HG03354 (cell line): ENCODE data around the gene UST.
A peak's percentile ranks its signal among the peaks of the same experiment; 100 is the strongest.

Source experiments
- ATAC-seq: cut with Tn5 transposase; IDR thresholded peaks from one replicate; pipeline ENCODE4 v1.9.1; 2021; ENCODE audit warnings: mild to moderate bottlenecking; ENCODE audit not compliant: unreplicated experiment, poor library complexity, severe bottlenecking

UST gene

GRCh38 chr6:148746363-148747144 lies at the start of gene UST:
TSS of gene UST (plus strand) at chr6:148747030. CDS start at chr6:148747431, 401 bp downstream.
- peak; percentile 51 for ATAC-seq

GRCh38 chr6:148697895-148698440 lies 48.9 kb upstream of the UST start:
- ATAC-seq = no peak

GRCh38 chr6:148698671-148699180 lies 48.1 kb upstream of the UST start:
- no peak for ATAC-seq

GRCh38 chr6:148700047-148700715 lies 46.6 kb upstream of the UST start:
- ATAC-seq = no peak

GRCh38 chr6:148700741-148701311 lies 46.0 kb upstream of the UST start:
- ATAC-seq = peak; percentile 80

- ATAC-seq = no peak
These were observed 45.5 kb upstream of the UST start for GRCh38 chr6:148701375-148701774.

GRCh38 chr6:148703900-148704299 lies 42.9 kb upstream of the UST start:
- ATAC-seq = no peak

- ATAC-seq = no peak
These were observed 42.2 kb upstream of the UST start for GRCh38 chr6:148704400-148705246.

- ATAC-seq = no peak
These were observed 38.1 kb upstream of the UST start for GRCh38 chr6:148708707-148709106.

- ATAC-seq = no peak
These were observed 37.3 kb upstream of the UST start for GRCh38 chr6:148709577-148709976.

- ATAC-seq = no peak
These were observed 34.8 kb upstream of the UST start for GRCh38 chr6:148711833-148712654.

GRCh38 chr6:148713033-148713738 lies 33.6 kb upstream of the UST start:
- ATAC-seq = no peak

GRCh38 chr6:148713921-148714320 lies 32.9 kb upstream of the UST start:
- no peak for ATAC-seq

- no peak for ATAC-seq
These were observed 30.0 kb upstream of the UST start for GRCh38 chr6:148716811-148717210.

GRCh38 chr6:148720406-148720805 lies 26.4 kb upstream of the UST start:
- no peak for ATAC-seq

GRCh38 chr6:148720897-148721296 lies 25.9 kb upstream of the UST start:
- ATAC-seq = no peak

GRCh38 chr6:148723484-148723883 lies 23.3 kb upstream of the UST start:
- ATAC-seq = no peak

GRCh38 chr6:148724428-148724827 lies 22.4 kb upstream of the UST start:
- no peak for ATAC-seq
